ENCODE data around the gene SMIM1.

DNA sequence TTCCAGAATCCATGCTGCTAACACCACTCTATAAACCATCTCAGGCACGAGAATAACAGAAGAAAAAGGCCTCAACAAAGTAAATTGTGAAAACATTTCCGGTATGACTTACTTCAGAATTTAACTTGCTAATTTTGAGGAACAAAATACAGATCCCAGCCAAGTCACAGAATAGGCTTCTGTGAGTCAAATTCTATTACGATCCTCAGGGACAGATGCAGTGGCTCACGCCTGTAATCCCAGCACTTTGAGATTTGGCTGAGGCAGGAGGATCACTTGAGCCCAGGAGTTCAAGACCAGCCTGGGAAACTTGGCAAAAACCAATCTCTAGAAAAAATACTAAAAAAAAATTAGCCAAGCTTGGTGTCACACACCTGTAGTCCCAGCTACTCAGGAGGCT is 29.1 kb upstream of the SMIM1 start:
- no peak for TF ChIP-seq POLR2AphosphoS5 (IDR thresholded peaks at IDR 0.05; ENCODE audit: low read depth, low read length)
- no peak for TF ChIP-seq POLR2A (IDR thresholded peaks at IDR 0.05; ENCODE audit: low read depth, low read length)
- TF ChIP-seq TAF1 (IDR thresholded peaks at IDR 0.05; ENCODE audit: low read depth, low read length) = no peak
- TF ChIP-seq PAX5 (IDR thresholded peaks at IDR 0.05; ENCODE audit: insufficient read depth, low read length, severe bottlenecking) = no peak
- TF ChIP-seq SPI1 (IDR thresholded peaks at IDR 0.05; ENCODE audit: low read depth, low read length) = no peak

Measured in GM12891 (cell line).